HG02884 (cell line): ENCODE results near the gene JPH2.
"Not testable (repeated sequence)": the region's sequence is repeated elsewhere in the genome, so short reads cannot be mapped to it uniquely, and the experiment has no call there.

Source experiments
- ATAC-seq: cut with Tn5 transposase; IDR thresholded peaks from one replicate; pipeline ENCODE4 v1.9.1; 2021; ENCODE audit warnings: mild to moderate bottlenecking, moderate library complexity; ENCODE audit not compliant: unreplicated experiment

Gene JPH2

GRCh38 chr20:44211177-44212039 is 24.4 kb upstream of the JPH2 start:
- no peak for ATAC-seq

- ATAC-seq: peak; percentile 78
These were observed 23.6 kb upstream of the JPH2 start, which contains the start of gene OSER1 for GRCh38 chr20:44210406-44211176. Gene OSER1, minus strand, starts transcription at chr20:44210771. Its CDS starts 3,814 bp downstream, at chr20:44206957.

GRCh38 chr20:44209686-44210405 is 22.9 kb upstream of the JPH2 start:
- no peak for ATAC-seq

GRCh38 chr20:44208770-44209169 is 21.8 kb upstream of the JPH2 start:
- ATAC-seq: no peak

- no peak for ATAC-seq
These were observed 21.2 kb upstream of the JPH2 start for GRCh38 chr20:44208165-44208564.

- ATAC-seq: no peak
These were observed 20.2 kb upstream of the JPH2 start for GRCh38 chr20:44207126-44207723.

- ATAC-seq: no peak
These were observed 19.1 kb upstream of the JPH2 start for GRCh38 chr20:44206132-44206531.

- ATAC-seq: no peak
These were observed 17.8 kb upstream of the JPH2 start for GRCh38 chr20:44204832-44205215.

- no peak for ATAC-seq
These were observed 17.3 kb upstream of the JPH2 start for GRCh38 chr20:44204156-44204831.

- ATAC-seq: no peak
These were observed 16.2 kb upstream of the JPH2 start for GRCh38 chr20:44203161-44203560.

GRCh38 chr20:44200983-44201382 is 14.0 kb upstream of the JPH2 start:
- no peak for ATAC-seq

- ATAC-seq: no peak
These were observed 13.4 kb upstream of the JPH2 start for GRCh38 chr20:44200371-44200770.

- no peak for ATAC-seq
These were observed 12.9 kb upstream of the JPH2 start for GRCh38 chr20:44199877-44200276.

GRCh38 chr20:44198872-44199271 is 11.9 kb upstream of the JPH2 start:
- ATAC-seq: no peak

GRCh38 chr20:44196271-44196670 is 9.3 kb upstream of the JPH2 start:
- ATAC-seq: no peak

GRCh38 chr20:44195605-44196004 is 8.6 kb upstream of the JPH2 start:
- no peak for ATAC-seq

GRCh38 chr20:44193801-44194200 is 6.8 kb upstream of the JPH2 start:
- ATAC-seq: no peak

- not testable (repeated sequence) for ATAC-seq
These were observed 4.7 kb upstream of the JPH2 start for GRCh38 chr20:44191640-44192039.

- not testable (repeated sequence) for ATAC-seq
These were observed 3.3 kb upstream of the JPH2 start for GRCh38 chr20:44190197-44190852.

GRCh38 chr20:44188752-44189151 is 1.8 kb upstream of the JPH2 start:
- ATAC-seq: no peak
